NCI-H1105 (cell line): ENCODE results near the gene EHD1.

Source experiments
- DNase-seq: peaks from one replicate; lab custom pipeline; 2025; lab: John Stamatoyannopoulos, UW

The EHD1 gene

DNA sequence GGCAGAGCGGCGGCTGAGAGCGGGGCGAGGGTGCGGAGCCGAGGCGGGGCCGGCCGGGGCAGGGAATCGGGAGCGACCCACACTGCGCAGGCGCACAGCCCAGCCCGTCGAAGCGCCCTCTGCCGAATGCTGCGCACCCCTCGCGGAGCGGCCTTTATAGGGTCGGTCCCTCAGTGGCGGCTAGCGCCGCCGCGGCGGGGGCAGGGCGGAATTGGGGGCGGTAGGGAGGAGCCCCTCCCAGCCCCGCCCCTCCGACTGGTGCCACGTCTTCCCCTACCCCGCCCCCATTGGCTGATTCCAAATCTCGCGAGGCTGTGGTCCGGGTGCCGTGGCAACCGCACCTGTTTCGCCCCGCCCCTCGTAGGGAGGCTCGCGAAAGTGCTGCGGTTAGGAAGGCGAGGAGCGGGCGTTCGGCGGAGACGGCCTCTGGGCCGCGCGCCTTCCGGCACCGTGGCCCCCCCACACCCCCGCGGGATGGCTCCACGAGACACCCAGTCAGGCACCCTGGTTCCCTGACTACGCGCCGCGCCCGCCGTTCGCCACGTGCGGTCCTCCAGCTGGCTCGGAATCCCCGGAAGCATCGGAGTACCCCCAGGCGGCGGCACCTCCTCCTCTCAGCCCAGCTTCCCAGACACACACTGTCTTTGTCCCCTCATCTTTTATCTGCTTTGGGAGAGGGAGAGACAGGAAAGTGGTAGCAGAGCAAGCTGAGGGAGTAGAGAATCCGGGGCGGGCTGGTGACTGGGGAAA, at the start of gene EHD1:
EHD1 (minus strand) TSS at position 128 of the 750 bp plus-strand sequence. CDS start 157 bp downstream, outside the sequence.
- DNase-seq = peak; percentile 99

DNA sequence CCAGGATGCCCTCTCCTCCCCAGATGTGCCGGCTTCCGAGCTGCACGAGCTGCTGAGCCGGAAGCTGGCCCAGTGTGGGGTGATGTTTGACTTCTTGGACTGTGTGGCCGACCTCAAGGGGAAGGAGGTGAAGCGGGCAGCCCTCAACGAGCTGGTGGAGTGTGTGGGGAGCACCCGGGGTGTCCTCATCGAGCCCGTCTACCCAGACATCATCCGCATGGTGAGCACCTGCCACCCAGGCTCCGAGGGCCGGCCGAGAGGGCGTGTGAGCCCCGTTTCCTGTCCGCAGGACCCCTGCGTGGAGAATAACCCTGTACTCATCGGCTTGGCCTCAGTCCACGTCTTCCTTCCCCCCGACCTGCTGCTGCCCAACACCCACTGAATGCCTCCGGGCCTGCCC, 48.3 kb upstream of the EHD1 start:
- DNase-seq = no peak

DNA sequence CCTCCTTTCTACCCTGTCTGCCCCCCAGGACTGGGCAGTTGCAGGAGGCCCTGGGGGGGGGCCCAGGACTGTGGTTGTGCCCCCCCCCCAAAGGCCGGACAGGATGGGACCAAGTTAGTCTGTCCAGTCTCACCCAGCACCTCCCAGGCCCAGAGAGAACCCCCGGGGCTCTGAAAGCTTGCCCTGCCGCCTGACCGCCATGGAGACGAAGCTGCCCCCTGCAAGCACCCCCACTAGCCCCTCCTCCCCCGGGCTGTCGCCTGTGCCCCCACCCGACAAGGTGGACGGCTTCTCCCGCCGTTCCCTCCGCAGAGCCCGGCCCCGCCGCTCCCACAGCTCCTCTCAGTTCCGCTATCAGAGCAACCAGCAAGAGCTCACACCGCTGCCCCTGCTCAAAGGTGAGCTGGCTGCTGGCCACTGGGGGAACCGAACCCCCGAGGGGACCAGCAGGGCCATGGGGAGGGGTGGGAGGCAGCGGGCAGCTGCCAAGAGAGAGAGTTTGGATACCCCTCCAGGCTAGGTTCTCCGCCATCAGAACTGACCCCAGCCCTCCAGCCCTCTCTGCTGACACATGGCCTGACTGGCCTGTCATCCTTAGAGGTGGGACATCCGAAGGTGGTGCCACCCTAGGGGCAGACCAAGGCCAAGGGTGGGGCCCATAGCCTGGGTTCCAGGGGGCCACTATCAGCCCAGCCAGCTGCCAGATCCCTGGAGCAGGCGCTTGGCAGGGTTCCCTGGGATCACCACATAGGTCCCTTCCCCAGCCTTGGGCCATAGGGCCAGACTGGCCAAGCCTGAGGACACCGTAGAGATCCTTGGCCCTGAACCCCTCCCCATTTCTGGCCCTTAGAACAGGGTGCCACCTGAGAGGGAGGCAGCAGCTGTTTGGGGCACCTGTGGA, 47.4 kb upstream of the EHD1 start:
- no peak for DNase-seq

DNA sequence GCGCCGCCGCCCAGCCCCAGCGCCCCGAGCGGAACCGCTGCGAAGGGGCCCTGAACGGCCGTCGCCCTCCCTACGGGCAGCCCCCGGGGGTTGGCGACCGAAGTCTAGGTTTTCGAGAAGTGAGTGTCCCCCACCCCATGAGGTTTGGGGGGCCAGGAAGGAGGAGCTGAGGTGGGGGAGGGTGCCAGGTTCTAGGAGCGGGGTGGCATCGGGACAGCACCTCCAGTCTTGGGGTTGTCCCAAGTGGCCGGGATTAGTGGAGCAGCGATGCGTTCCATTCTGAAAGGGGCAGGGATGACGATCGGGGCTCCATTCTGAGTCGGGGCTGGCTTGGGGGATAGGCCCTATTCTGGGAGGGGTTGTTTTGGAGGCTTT, 46.5 kb upstream of the EHD1 start:
- DNase-seq = no peak

DNA sequence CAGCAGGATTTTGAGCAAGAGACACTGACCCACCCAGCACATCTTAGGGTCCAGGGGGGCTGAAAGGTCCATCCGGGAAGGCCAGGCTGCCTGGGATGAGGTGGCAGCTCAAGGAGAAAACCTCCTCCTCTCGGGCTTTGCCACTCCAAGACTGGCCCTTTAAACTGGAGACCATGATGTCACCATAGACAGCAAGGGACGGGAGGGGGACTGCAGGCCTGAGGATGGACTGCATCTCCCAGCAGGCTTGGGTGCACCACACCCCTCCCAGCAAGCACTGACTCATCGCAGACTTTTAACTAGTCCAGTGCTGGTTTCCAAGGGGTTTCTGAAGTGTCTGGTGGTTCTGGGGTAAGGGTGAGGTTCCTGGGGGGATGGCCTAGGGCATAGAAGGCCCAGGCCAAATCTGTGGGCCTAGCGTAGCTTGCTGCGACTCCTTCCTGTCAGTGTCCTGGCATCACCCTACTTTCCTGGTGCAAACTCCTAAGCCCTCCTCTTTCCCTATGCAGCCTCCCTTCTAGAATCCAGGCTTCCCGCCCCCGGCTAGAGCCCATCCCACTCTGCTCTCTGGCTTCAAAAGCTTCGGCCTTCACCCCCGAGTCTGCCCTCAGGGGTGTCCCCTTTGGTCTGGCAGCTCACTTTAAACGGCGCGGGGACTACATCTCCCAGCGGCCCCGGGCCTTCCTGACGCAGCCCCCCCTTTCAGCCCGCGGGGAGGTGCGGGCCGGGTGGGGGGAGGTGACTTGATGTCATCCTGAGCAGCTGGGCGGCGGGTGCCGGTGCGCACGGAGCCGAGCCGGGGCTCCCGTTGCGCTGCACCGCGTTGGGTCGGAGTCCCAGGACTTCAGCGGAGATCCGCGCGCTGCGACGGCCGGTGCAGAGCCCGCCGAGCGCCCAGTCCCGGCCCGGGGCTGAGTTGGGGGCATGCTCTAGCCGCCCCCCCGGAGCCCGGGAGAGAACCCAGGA, 45.8 kb upstream of the EHD1 start, which contains the start of gene PPP2R5B:
PPP2R5B (plus strand) TSS at position 746 of the 966 bp plus-strand sequence. CDS start 1,046 bp downstream, outside the sequence.
- DNase-seq = peak; percentile 81

DNA sequence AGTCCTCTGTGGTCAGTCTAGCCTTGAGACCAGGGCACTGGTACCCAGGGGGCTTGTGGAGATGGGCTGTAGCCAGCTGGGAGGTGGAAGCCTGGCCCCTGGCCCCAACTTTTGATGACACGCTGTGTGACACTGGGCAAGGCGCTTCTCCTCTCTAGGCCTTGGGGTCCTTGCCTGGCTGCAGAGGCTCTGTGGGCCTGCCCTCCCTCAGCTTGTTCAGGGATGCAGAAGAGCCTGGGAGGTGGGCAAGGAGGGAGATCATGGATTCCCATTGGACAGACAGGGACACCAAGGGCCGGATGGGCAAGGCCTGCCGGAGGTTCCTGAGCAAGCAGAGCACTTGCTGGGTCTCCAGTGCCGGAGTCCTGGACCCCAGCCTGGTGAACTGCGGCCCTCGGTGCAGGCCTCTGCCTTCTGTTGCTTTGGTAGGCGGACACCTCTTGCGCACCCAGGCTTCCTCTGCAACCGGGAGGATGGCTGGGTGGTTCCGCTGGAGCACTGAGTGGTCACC, 44.8 kb upstream of the EHD1 start:
- no peak for DNase-seq

DNA sequence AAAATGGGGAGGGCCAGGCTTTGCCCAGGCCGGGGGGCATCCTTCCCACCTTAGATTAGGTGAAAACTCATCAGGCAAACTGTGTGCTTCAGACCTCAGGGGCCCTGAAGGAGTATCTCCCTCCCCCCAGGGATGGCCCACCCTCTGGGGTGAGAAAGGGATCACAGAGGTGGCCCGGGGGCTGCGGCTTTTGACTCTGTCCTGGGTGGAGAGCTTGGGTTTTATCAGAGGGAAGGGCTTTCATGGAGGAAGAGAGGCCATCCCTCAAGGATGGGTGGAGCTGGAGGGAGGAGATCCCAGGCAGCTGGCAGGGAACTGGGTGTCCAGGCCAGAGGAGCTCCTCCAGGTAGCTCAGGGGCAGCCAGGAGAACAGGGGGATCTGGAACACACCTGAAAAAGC, 43.0 kb upstream of the EHD1 start:
- DNase-seq = no peak

DNA sequence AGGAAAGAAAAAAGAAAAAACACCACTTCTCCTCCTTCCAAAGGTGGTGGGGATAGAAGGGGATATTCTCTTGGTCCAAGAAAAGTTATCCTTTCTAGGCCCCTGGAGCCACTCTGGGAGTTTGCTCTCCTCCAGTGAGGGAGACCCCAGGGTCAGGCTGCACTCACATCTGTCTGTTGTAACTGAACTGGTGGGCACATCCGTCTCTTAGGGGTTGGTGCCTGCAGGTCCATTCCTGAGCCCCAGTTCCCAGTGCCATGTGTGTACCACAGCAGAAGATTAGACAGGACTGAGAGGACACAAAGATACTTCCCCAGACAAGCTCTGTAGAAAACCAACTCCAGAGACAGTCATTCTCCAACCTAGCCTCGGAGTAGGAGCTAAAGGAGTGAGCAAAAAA, 41.7 kb upstream of the EHD1 start:
- DNase-seq = no peak

DNA sequence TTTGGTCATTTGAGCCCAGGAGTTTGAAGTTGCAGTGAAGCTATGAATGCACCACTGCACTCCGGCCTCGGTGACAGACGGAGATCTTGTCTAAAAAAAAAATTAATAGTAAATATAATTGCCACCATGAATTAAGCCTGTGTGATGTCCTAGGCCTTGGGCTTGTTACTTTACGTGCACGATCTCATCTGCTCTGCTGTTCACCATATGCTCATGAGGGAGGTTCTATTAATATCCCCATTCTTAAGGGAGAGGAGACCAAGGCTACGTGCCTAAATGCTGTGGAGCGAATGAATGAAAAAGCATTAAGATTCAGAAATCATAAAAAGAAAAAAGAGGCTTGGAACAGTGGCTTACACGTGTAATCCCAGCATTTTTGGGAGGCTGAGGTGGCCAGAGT, 41.2 kb upstream of the EHD1 start:
- DNase-seq = no peak

DNA sequence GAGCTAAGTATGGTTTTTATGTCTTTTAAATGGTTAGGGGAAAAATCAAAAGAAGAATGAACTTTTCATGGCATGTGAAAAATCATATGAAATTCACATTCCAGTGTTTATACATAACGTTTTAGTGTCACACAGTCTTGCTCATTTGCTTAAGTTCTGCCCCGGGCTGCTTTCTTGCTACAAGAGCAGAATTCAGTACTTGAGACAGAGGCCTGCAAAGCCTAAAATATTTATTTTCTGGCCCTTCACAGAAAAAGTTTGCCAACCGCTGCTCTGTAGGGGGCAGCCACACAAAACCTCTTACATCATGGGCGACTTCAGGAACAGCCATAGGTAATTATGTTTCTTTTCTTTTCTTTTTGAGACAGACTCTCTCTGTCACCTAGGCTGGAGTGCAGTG, 39.6 kb upstream of the EHD1 start:
- no peak for DNase-seq

DNA sequence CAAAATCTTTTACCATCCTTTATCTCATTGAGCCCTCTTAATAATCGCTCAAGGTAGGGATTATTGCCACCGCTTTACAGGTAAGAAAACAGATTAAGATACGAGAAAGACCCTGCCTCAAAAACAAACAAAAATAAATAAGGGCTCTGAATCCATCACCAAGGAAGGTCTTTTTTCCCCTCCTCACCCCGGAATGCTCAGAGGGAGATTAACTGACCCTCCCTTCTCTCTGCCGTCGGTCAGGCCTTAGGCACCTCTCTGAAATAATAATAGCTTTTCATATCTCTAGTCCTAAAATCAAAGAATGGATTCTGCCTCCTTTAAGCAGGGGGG, 39.2 kb upstream of the EHD1 start:
- DNase-seq = no peak

DNA sequence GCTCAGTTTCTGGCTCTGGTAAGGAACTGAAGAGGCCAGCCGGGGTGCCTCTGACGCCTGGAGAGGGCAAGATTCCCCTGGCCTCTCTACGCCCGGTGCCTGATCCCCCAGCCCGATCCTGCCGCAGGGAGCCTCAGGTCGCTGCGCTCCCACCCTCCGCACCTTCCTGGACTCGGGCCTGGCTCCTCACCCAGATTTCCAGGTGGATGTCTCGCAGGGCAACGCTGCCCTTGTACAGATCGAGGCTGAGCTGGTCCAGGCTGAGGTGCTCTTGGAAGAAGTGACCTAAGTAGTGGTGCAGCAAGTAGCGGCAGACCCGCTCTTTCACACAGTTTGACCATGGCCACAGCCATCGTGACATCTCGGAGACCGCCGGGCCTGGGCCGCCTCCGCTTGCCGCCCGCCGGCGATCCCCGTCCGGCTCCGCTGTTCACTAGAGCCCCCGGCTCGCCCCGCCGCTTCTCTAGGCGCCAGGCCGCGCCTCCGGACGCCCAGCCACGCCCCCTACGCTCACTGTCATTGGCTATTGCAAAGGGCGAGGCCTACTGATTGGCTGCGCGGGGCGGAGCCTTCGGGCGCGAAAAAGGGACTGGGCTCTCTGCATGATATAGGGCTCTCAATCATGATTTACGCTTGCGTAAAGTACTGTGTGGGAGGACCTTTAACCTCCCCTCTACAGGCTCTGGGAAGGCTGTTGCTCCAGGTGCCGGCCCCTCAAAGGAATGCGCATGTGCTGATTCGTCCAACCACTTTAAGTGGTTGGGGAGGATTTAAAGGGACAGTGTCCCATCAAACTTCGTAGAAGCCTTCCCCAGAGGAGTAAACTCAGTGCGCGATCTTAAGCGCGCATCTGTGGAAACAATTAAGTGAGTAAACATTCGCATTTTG, 38.6 kb upstream of the EHD1 start, which contains the start of gene ATG2A:
ATG2A (minus strand) TSS at position 435 of the 888 bp plus-strand sequence; CDS start at position 361, 74 bp downstream.
- peak; percentile 99 for DNase-seq

DNA sequence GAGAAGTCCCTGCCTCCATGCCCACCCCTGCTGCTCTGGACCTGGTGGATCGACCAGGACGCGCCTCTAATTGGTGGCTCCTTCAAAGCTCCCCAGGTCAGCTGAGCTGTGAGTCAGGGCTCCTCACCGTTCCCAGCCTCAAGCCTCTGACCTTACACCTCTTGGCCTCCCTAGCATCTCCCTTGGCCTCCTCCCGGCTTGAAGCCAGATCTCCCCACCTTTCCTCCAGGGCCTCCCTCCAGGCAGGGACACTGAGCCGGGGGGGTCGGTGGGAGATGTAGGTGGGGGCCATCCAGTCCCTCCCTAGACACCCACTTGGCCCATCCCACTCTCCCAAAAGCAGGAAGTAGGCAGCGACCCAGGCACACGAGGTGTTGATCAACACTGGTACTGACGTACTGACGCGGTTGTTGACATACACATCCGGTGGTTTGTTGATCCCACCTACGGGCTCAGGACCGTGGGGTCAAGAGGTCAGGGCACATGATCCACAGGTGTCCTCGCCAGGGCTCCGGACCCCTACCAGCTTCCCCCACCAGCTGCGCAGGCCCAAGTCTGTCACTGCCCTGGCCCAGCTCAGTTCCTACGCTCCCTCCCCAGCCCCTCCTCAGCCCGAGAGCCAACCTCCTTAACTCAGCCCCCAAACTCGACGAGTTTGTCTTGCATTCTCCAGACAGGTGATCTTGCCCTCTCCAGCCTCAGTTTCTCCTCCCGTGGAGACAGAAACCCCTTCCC, 37.8 kb upstream of the EHD1 start:
- DNase-seq = no peak

DNA sequence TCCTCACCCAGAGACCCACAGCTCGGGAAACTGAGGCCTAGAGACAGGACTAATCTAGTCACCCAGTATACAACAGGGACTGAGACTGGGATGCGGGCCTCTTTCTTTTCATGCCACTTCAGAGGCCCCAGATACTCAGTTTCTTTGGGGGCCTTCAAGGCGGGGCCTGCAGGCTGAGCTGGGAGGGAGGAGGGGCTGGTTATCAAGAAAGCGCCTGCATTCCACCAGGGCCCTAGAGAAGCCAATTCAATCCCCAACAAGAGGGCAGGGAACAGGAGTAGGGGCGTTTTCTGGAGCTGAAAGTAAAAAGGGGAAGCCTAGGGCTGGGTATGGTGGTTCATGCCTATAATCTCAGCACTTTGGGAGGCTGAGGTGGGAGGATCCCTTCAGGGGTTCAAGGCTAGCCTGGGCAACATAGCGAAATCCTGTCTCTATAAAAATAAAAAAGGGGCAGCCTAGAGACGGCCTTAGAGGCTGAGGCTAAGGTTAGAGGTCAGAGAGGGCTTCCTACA, 37.0 kb upstream of the EHD1 start:
- no peak for DNase-seq

DNA sequence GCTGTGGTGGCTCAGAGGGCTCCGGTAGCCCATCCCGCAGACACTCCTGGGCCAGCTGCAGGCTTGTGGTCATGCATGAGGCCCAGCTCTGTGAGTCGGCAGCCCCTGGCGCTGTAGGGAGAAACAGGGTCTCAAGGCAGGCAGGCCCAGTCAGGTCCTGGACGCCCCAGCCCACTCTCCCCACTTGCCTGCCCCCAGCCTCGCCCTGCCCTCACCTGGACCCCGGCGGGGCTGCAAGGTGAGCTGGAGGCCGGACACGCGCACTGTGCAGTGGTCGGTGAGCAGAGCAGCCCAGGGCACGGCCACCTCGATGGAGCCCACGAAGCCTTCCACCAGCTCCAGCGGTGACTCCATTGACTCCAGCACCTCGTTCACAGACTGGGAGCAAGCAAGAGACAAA, 35.7 kb upstream of the EHD1 start:
- no peak for DNase-seq

DNA sequence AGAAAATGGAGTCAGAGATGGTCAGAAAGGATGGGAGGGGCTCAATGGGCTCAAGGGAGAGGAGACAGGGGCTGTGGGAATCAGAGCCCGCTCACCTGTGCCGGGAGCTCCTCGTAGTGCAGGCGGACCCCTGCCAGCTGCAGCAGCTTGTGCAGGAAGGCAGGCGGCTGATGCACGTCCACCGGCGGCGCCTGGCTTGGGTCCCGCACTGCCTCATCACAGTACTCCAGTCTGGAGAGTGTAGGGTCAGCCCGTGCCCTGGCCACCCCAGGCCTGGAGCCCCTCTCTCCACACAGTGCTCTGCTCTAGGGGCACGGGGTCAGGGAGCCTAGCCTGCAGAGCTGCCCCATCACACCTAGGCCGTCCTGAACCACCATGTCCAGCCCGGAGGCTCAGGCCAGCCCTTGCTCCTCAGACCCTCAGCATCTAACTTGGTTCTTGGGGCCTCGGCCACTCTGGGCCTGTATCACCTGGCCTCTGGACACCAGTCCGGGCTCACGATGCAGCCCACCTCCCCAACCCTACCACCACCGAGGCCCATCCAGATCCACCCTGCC, 34.8 kb upstream of the EHD1 start:
- no peak for DNase-seq

DNA sequence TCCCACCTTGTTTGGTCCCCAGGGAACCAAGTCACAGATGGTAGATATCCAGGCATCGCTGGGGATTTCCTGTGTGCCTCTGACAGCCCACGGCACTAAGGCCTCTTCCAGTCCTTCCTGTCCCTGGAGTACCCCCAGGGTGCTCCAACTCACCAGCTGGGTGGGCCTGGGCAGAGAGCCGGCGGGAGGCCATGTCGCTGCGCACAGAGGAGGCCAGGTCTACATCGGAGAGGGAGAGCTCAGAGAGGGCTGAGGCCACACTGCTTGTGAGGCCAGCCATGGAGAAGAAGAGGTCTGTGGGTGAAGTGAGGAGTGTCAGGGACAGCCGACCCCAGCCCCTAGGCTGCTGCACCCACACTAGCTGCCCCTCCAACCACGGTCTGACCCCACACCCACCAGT, 33.3 kb upstream of the EHD1 start:
- DNase-seq = no peak

DNA sequence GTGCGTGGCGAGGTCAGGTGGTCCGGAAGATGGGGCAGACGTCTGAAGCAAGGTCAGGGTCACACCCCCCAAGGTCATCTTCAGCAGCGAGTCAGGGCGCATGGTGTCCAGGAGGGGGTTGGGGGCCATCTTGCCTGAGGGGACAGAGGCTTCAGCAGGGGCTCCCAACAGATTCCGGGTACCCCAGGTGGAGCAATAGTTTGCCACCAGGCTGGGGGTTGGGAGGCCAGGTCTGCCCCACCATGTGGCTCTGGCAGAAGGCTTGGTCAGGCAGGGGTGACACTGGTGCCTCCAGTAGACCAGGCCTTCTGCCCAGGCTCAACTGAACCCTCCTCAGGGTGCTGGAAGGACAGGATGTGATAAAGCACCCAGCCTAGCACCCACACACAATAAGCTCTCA, 32.7 kb upstream of the EHD1 start:
- DNase-seq = no peak

DNA sequence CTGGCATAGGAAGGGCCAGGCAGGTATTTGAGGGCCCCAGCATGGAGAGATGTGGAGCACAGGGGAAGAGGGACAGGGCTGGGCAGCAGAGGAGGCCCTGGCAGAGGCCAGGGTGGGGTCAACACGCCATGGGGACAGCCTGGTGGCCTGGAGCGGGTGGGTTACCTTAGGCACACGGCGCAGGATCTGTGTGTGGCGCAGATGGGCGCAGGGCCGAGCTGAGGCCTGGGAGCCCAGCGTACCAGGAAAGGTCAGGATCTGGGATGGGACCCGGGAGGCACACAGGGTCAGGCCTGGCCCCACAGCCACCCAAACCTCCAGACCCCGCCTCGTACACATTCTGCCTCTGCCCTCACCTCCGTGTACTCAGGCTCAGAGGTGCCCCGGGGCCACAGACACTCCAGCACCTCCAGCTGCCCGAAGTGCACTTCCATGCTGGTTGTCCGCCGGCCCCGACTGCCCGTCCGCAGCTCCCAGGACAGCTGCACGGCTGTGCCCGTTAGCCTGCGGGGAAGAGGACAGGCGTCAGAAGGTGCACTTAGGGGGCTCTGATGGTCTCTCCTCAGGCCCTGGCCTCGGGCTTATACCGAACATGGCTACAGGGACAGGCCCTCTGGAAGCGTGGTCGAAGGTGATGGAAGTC, 32.2 kb upstream of the EHD1 start:
- no peak for DNase-seq
